ENCODE measurements around the gene RNF225. TPM values are rescaled to one million over a fixed set of nuclear protein-coding genes. Genes with fewer than 3 reads are reported as not detected.

RNF225 gene
- total and polyA plus RNA-seq, 9 of the 15 experiments (the other 6 are each of a cell fraction or from before 2014, with no cell fraction given): 0.33 TPM; not detected in 8

GRCh38 chr19:58362272-58362994 lies 33.0 kb upstream of the RNF225 start, which contains the start of gene ZNF497 (continued):
- TF ChIP-seq ETS1 (conservative IDR thresholded peaks at IDR 0.05; ENCODE audit: control insufficient read depth, low read depth, low read length) (peak; percentile 83), SUPT5H (IDR thresholded peaks at IDR 0.05) (peak; percentile 94), ZNF76 (CRISPR knock-in tag; IDR thresholded peaks at IDR 0.05; ENCODE audit: borderline replicate concordance) (no peak; the same call in 1 of the 2 replicates), SREBF2 (CRISPR knock-in tag; IDR thresholded peaks at IDR 0.05) (no peak), TBP (optimal IDR thresholded peaks at IDR 0.05; ENCODE audit: low read depth, low read length) (peak; percentile 63), CSDE1 (IDR thresholded peaks at IDR 0.05) (peak in 1 of 2 experiments; percentile 99; a peak in 2 of 4 replicates), FOXJ3 (CRISPR knock-in tag; IDR thresholded peaks at IDR 0.05) (peak; percentile 76; the same call in 1 of the 2 replicates), NFRKB (IDR thresholded peaks at IDR 0.05; ENCODE audit: low read depth) (peak; percentile 99), E2F4 (CRISPR knock-in tag; IDR thresholded peaks at IDR 0.05; ENCODE audit: low read depth) (peak; percentile 34; the same call in 1 of the 2 replicates), ZBTB43 (CRISPR knock-in tag; IDR thresholded peaks at IDR 0.05) (peak; percentile 48; the same call in 1 of the 2 replicates), THAP12 (CRISPR knock-in tag; IDR thresholded peaks at IDR 0.05) (peak; percentile 98), SIX5 (IDR thresholded peaks at IDR 0.05; ENCODE audit: borderline replicate concordance in 1 of 2, insufficient read depth in 1 of 2, low read depth in 1 of 2, low read length in 2 of 2) (peak in 1 of 2 experiments; percentile 45; a peak in 2 of 4 replicates), CHD1 (IDR thresholded peaks at IDR 0.05; ENCODE audit: low read length) (no peak), SNIP1 (IDR thresholded peaks at IDR 0.05; ENCODE audit: low read depth) (peak; percentile 95), TFAP4 (CRISPR knock-in tag; IDR thresholded peaks at IDR 0.05; ENCODE audit: borderline replicate concordance) (peak; percentile 58), HLTF (IDR thresholded peaks at IDR 0.05) (peak; percentile 88), ILF3 (IDR thresholded peaks at IDR 0.05; ENCODE audit: borderline replicate concordance) (no peak; the same call in 1 of the 2 replicates)
